Fibroblast of peridontal ligament (primary cell): ENCODE measurements around the gene CRYGS.
"Not testable (repeated sequence)": the region's sequence is repeated elsewhere in the genome, so short reads cannot be mapped to it uniquely, and the experiment has no call there.

Source experiments
- DNase-seq: peaks from one replicate; pipeline ENCODE4 v3.0.0-alpha.2; 2010; ENCODE audit errors: extremely low read depth

The CRYGS gene

DNA sequence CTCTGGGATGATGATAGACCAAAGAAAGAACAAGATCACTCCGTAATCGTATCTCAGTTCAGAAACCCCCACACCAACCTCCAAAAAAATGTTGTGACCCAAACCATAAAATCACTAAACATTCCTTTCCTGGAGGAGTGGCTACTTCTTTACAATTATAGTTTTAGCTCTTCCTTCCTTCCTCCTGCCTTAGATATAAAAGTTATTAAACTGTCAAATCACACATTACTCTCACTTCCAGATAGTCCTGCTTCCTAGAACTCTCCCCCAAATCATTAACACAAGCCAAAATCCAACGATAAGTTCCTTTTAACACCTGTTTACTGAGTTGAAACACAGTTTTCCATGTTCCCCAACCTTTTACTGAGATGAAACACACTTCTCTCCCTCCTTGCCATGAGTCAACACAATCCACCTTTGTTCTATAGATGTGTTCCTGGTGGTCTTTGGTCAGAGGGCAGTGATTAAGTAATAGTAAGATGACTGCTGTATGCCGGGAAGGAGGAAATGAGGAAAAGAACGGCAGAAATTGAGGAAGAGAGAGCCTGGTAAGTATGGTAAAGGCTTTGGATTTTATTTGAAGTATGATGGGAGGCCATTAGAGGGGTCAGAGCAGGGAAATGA is 8.3 kb upstream of the CRYGS start:
- DNase-seq, result no peak

- no peak for DNase-seq
These were observed 7.2 kb upstream of the CRYGS start for GRCh38 chr3:186551387-186551786.

DNA sequence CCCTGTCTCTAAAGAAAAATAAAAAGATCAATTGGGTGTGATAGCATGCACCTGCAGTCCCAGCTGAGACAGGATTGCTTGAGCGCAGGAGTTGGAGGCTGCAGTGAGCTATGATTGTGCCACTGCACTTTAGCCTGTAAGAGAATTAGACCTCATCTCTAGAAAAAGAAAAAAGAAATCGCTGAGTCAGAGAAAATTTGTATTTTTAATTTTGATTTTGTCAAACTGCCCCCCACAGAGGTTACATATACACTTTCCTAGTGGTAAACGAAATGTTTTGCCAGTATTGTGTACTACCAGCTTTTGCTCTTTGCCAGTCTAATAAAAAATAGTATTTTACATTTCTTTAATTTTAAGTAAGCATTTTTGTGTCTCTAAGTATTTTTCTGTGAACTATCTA is 5.3 kb upstream of the CRYGS start:
- no peak for DNase-seq

- peak; percentile 3 for DNase-seq
These were observed 3.3 kb downstream of the CRYGS start for GRCh38 chr3:186540835-186541226.

DNA sequence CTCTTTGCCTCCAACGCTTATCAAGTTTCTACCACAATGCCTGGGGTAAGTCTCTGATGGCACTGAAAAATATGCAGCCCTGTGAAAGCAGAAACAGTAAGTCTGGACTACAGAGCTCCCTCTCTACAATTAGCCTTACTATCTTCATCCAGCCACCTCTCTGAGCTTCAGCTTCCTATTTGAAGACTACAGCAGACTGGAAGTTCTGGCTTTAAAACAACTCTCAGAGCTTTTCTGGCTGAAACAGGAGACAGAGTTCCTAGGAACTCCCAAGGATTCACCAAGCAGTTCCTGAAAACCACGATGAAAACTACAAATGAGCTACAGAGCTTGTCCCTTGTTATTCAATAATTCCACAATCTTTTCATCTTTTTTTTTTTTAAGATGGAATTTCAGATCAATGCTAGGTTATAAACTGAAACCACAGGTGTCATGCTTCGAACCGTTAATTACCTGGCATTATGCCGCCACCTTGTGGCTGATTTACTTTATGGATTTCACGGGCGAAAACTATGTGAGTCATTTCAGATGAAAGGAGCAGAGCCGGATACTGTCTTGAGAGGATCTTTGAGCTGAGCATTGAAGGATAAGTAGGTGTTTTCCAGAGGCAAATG is 3.9 kb downstream of the CRYGS start:
- DNase-seq, result peak; percentile 80

GRCh38 chr3:186538779-186539178 is 5.4 kb downstream of the CRYGS start:
- DNase-seq, result no peak

DNA sequence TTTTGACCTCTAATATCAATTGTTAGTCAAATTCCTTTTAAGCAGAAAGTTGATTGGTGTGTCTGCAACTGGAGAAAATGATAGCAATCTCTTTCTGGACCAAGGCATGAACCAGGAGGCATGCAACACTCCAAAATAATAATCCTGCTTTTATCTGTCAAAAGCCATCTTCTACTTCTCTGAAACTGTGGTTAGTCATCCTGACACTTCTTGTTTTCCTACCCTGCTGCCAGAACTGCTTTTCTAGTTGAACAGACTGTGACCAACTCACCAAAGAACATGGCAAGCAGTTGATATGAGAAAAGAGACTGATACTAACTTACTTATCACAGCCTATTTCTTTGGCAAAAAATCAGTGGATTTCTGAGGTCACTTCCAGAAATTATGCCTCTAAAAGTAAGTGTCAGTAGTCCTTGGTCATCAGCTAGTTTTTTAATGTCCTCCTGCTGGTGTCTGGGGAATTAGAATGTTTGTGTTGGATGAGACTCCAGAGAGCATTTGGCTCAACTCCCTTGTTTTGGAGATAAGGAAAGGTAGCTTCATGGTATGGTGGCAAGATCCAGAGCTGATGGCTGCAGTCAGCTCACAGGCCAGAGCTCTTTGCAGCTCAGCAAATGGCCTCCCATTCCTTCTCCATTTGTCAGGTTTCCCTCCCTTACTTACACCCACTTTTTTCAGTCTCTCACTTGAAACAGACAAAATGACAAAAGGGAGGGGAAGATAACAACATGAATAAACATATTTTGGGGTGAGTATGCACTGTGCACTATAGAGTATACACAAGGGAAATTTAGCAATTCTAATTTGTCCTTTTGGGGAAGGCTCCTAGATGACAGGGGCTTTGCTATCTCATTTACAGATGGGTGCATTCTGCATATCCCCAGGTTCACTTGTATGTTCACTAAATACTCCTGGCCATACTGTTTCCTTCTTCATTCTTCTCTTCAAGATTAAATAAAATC is 7.0 kb downstream of the CRYGS start:
- DNase-seq, result no peak

- no peak for DNase-seq
These were observed 10.0 kb downstream of the CRYGS start for GRCh38 chr3:186534113-186534669.

DNA sequence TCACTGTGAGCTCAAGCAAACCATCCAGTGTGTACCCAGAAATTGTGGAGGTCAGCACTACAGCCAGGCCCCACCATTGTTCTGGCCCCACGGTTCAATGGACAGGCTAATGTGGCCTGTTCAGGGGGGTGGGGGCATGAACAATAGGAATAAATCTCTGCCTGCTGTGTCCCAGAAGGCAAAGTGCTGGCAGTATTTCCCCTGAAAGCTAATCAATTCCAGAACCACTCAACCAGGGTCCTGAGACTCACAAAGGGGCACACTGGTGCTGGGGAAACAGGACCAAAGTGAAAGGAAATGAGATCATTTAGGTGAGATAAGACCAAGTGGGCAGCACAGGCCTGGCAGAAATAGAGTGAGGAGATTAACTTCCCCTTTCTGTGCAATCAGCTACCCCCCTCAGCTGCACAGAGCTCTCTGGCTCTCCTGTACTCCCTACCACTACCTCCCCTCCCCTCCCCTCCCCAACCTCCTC is 11.5 kb downstream of the CRYGS start:
- DNase-seq, result no peak

DNA sequence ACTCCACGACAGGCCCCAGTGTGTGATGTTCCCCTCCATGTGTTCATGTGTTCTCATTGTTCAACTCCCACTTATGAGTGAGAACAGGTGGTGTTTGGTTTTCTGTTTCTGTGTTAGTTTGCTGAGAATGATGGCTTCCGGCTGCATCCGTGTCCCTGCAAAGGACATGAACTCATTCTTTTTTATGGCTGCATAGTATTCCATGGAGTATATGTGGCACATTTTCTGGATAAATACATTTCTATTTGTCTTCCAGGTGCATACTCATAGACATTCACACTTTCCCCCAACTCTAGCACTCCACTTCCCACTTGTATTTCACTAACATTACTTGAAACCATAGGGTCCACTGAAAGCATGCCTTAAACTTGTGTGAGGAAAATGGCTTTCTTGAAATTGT is 12.5 kb downstream of the CRYGS start:
- DNase-seq, result not testable (repeated sequence)

DNA sequence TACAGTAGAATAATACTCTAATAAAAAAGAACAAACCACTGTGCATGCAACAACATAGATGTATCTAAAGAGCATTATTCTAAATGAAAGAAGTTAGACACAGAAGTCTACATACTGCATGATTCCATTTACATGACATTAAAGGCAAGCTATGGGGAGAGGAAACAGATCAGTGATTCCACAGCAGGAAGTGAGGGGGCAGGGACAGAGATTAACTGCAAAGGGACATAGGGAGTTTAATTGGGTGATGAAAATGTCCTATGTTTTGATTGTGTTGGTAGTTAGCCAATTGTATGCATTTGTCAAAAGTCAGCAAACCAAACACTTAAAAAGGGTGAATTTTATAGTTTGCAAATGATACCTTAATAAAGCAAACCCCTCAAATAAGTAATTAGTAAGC is 13.8 kb downstream of the CRYGS start:
- no peak for DNase-seq

- no peak for DNase-seq
These were observed 14.8 kb downstream of the CRYGS start for GRCh38 chr3:186529201-186529999.

GRCh38 chr3:186526256-186526606 is 17.9 kb downstream of the CRYGS start:
- no peak for DNase-seq

DNA sequence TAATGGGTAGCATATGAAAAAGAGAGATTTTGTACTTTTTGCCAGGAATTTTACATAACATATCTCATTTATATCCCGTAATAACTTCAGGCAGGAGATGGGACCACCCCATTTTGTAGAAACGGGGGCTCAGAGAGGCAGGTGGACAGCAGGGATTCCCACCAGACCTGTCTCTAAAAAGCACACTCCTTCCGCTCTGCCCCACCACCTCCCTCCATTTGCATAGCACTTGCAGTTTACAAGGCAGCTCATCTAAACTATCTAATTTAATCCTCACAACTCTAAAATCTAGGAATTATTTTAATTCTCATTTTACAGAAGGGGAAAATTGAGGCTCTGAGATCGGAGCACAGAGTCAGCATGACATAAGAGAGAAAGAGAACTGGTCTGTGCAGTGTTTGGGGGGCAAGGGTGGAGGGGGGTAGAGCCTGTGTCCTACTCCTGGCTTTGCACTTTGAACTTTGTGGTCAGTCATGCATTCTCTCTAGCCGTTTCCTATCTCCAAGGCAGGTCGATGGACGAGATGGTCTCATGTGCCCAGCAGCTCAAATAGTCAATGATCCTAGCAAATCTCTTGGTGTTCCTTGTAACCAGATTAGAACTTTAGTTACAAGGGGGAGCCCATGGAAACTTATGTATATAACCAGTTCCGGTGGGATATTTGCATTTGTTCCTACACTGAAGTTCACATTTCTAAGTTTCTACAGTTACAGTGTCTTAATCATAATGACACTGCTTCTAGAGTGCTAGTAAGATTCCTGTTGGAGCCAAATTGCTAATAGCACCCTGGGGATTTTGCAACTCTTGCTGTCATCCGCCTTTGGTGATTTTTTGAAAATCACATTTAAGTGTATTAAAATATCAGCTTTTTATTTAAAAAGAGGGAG is 18.6 kb downstream of the CRYGS start:
- DNase-seq, result no peak

DNA sequence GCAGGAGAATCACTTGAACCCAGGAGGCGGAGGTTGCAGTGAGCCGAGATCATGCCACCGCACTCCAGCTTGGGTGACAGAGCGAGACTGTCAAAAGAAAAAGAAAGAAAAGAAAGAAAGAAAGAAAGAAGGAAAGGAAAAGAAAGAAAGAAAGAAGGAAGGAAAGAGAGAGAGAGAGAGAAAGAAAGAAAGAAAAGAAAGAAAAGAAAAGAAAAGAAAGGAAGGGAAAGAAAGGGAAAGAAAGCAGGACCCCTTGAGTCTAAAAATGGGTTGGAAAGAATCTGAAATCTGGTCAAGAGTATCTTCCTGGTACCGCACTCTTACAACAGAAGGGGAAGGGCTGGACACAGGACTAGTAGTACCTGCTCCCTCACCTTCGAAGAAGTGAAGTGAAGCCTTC is 19.6 kb downstream of the CRYGS start:
- no peak for DNase-seq

DNA sequence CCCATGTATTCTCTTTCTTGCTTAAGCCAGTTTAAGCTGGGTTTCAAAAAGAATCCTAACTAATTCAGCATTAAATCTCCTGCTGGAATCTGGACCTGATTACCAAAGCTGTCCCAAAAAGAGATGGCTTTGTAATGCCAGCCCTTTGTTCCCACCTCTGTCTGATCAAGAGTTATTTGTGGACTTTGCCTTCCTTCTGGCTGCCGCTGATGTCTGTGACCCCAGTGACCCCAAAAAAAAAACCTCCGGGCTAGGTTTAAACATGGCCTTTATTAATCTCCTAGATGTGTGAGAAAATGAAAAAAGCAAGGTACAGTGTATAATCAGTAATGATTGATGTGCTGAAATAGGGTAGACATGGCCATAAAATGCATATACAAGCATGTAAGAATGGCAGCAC is 20.7 kb downstream of the CRYGS start:
- no peak for DNase-seq

DNA sequence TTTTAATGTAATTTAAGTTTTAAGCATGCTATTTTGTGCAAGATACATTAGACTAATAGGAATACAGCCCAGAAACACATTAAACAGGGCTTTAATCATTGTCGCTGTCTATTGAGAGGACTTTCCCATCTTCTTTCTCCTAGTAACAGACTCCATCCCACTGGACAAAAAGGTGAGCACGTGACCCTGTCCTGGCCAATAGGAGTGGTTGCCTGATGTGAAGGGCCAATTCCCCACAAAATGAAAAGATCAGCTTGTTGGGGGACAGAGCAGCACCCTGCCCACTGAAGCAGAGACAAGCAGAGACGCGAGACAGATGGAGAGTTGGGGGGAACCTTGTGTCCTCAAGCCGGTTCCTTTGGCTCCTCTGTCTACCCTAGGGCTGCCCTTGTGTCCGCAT is 21.2 kb downstream of the CRYGS start:
- no peak for DNase-seq

DNA sequence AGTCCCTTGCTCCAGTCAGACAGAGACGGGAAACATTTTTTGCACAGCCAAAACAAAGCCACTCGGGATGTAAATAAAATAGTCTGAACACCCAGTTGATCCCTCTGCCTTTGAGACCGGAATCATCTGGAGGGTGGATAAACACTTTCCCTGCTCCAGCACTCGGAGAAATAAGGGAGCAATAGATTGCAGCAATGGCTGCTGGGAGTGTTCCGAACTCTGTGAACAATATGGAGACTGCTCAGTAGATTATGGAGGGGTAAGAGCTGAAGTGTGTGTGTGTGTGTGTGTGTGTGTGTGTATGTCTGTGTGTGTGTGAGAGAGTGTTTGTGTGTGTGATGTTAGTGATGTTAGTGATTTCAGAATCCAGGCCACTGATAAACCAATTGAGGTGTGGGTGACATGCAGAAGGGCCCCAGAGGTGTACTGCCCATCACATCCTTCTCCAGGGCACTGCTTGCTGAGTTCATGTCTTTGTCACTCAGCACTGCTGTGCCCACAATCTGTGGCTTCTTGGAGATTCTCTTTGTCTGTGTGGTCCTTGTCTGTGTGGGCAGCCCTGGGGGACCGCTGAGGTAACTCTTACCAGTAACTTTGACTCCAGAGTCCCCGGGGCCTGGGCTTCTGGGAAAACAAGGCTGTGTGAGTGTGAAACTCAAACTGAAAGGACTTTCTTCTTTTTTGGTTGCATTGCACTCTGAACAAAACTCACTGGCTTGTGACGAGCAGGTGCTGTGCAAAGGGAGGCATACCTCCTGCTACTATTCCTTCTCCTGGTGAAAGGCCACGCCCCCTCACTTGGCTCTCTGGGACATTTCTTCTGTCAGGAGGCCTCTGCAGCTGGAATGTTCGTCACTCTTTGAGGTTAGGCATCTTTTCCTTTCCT is 23.0 kb downstream of the CRYGS start:
- no peak for DNase-seq

DNA sequence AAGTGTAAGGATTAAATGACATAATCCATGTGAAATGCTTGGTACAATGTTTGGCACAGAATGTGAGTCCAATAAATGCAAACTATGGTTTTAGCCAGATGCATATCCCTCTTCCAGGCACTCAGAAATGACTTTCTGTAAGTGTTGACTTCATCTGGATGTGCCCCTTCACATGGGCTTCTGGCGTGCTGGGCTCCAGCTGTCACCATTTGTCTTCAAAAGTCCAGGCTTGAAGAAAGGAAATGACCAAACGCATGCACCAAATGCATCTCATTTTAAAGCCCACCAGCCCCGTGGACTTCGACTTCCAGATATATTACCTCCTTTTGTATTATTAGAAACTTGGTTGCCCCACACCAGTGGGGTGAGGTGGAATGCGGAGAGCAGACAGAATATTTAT is 23.7 kb downstream of the CRYGS start:
- DNase-seq, result no peak
